ENCODE data around the gene PPCDC. TPM values are rescaled to one million over a fixed set of nuclear protein-coding genes. Genes with fewer than 3 reads are reported as not detected.

The PPCDC gene
- polyA plus RNA-seq, 1 of the 3 experiments (the other 2 are of a cell fraction), result 19.8 TPM

- 96% methylated on average over 4 of the region's 6 CpGs for WGBS (ENCODE audit: low lambda C conversion rate)
- no peaks in the 10 kb centered on the region for H3K79me2 ChIP-seq (ENCODE audit: insufficient read depth)
- peaks cover 8% of the 10 kb centered on the region for H3F3A ChIP-seq (replicated peaks; ENCODE audit: insufficient read depth)
- H4K20me1 ChIP-seq (ENCODE audit: insufficient read depth), result no peaks in the 10 kb centered on the region
- no peak overlapping the region for H3K27ac ChIP-seq (ENCODE audit: low read depth in 2 of 2, low read length in 1 of 2)
- DNase-seq, result no peak
- H2AFZ ChIP-seq (ENCODE audit: low read depth), result no peak overlapping the region
- TF ChIP-seq USF2 (IDR thresholded peaks at IDR 0.05; ENCODE audit: borderline replicate concordance, low read depth, low read length) (no peak), EZH2phosphoT487 (IDR thresholded peaks at IDR 0.05; ENCODE audit: borderline replicate concordance, low read depth) (no peak), YY1 (IDR thresholded peaks at IDR 0.05; ENCODE audit: low read depth) (no peak), MXI1 (IDR thresholded peaks at IDR 0.05; ENCODE audit: low read depth, low read length) (no peak), ELF1 (IDR thresholded peaks at IDR 0.05) (no peak), MEF2A (IDR thresholded peaks at IDR 0.05; ENCODE audit: borderline replicate concordance, low read depth) (no peak), USF1 (IDR thresholded peaks at IDR 0.05; ENCODE audit: borderline replicate concordance, low read depth) (no peak), NFIC (IDR thresholded peaks at IDR 0.05; ENCODE audit: borderline replicate concordance) (no peak), TEAD4 (IDR thresholded peaks at IDR 0.05; ENCODE audit: borderline replicate concordance, insufficient read depth) (no peak), RXRA (IDR thresholded peaks at IDR 0.05; ENCODE audit: borderline replicate concordance, low read depth) (no peak), FOXJ3 (CRISPR knock-in tag; IDR thresholded peaks at IDR 0.05) (no peak)
- no peak overlapping the region for H3K9ac ChIP-seq
- ChIA-PET POLR2A (no interaction called here), CTCF (interaction anchor here (0.7 kb wide), 1 partner anchor 150 kb away, joined by 3 read pairs; the partner anchor contains the start of gene C15orf39)
- no peaks in the 10 kb centered on the region for H3K27me3 ChIP-seq (ENCODE audit: insufficient read depth)
- H3K4me3 ChIP-seq (ENCODE audit: low read depth in 2 of 2, low read length in 1 of 2), result no peak overlapping the region
- no peak overlapping the region for H3K4me2 ChIP-seq
- no peaks in the 10 kb centered on the region for H3K9me3 ChIP-seq
- peaks cover 12 to 44% of the 10 kb centered on the region in 2 experiments; a peak in 3 of 4 replicates for H3K4me1 ChIP-seq (ENCODE audit: control insufficient read depth in 1 of 2, insufficient read depth in 2 of 2, low read depth in 1 of 2, low read length in 1 of 2)
- H3K9me2 ChIP-seq, result no peaks in the 10 kb centered on the region
- H3K36me3 ChIP-seq (replicated peaks in 1 of 2; ENCODE audit: control insufficient read depth in 1 of 2, insufficient read depth in 2 of 2, low read length in 1 of 2), result no peaks in the 10 kb centered on the region
Measured at GRCh38 chr15:75051191-75051608, 27.8 kb downstream of the PPCDC start.

GRCh38 chr15:75051711-75052110 is 28.3 kb downstream of the PPCDC start:
- Histone ChIP-seq H4K20me1 (ENCODE audit: insufficient read depth) (no peaks in the 10 kb centered on the region), H3K36me3 (replicated peaks in 1 of 2; ENCODE audit: control insufficient read depth in 1 of 2, insufficient read depth in 2 of 2, low read length in 1 of 2) (no peaks in the 10 kb centered on the region), H3K4me3 (ENCODE audit: low read depth in 2 of 2, low read length in 1 of 2) (no peak overlapping the region), H3F3A (replicated peaks; ENCODE audit: insufficient read depth) (peaks cover 3% of the 10 kb centered on the region), H3K4me2 (no peak overlapping the region), H3K9ac (no peak overlapping the region), H3K27me3 (ENCODE audit: insufficient read depth) (no peaks in the 10 kb centered on the region), H3K27ac (ENCODE audit: low read depth in 2 of 2, low read length in 1 of 2) (no peak overlapping the region), H3K9me2 (no peaks in the 10 kb centered on the region), H3K9me3 (no peaks in the 10 kb centered on the region), H3K79me2 (ENCODE audit: insufficient read depth) (no peaks in the 10 kb centered on the region), H3K4me1 (ENCODE audit: control insufficient read depth in 1 of 2, insufficient read depth in 2 of 2, low read depth in 1 of 2, low read length in 1 of 2) (peaks cover 11 to 39% of the 10 kb centered on the region in 2 experiments; a peak in 3 of 4 replicates), H2AFZ (ENCODE audit: low read depth) (no peak overlapping the region)
- ChIA-PET POLR2A (no interaction called here), CTCF (interaction anchor here (0.6 to 0.7 kb wide), 2 partner anchors 51 to 150 kb away, joined by 3 to 4 read pairs; partner anchors contain the start of gene C15orf39)
- TF ChIP-seq YY1 (IDR thresholded peaks at IDR 0.05; ENCODE audit: low read depth) (no peak), SIN3A (IDR thresholded peaks at IDR 0.05; ENCODE audit: borderline replicate concordance, low read depth, low read length) (no peak), ELF1 (IDR thresholded peaks at IDR 0.05) (no peak), MEF2A (IDR thresholded peaks at IDR 0.05; ENCODE audit: borderline replicate concordance, low read depth) (no peak), RXRA (IDR thresholded peaks at IDR 0.05; ENCODE audit: borderline replicate concordance, low read depth) (no peak), RCOR1 (IDR thresholded peaks at IDR 0.05; ENCODE audit: low read length) (no peak), EP300 (IDR thresholded peaks at IDR 0.05; ENCODE audit: borderline replicate concordance in 1 of 2, low read depth in 1 of 2, low read length in 1 of 2) (no peak), PBX3 (IDR thresholded peaks at IDR 0.05) (no peak), RAD21 (IDR thresholded peaks at IDR 0.05; ENCODE audit: low read length) (no peak), EZH2phosphoT487 (IDR thresholded peaks at IDR 0.05; ENCODE audit: borderline replicate concordance, low read depth) (no peak), TEAD4 (IDR thresholded peaks at IDR 0.05; ENCODE audit: borderline replicate concordance, insufficient read depth) (no peak), NFIC (IDR thresholded peaks at IDR 0.05; ENCODE audit: borderline replicate concordance) (no peak), ZBTB33 (IDR thresholded peaks at IDR 0.05; ENCODE audit: borderline replicate concordance, low read depth) (no peak), CTCF (IDR thresholded peaks at IDR 0.05) (no peak), FOXM1 (IDR thresholded peaks at IDR 0.05; ENCODE audit: low read depth) (no peak)
- 100% methylated on average over 4 of the region's 4 CpGs for WGBS (ENCODE audit: low lambda C conversion rate)
- DNase-seq, result no peak
